K562 (cell line): ENCODE results near the gene SGMS1. TPM values are rescaled to one million over a fixed set of nuclear protein-coding genes. Genes with fewer than 3 reads are reported as not detected.
"Not testable (repeated sequence)": the region's sequence is repeated elsewhere in the genome, so short reads cannot be mapped to it uniquely, and the experiment has no call there.

Experiments used
- ATF1 ChIP-seq, 2 experiments: fragments of 450-650 bp in 1 of 2; IDR thresholded peaks; 2 replicates each; pipeline ENCODE4 v1.6.1; 2016; ENCODE audit warnings: missing compliant biosample characterization in 1 of 2, missing genetic modification characterization in 1 of 2
- CXXC5 ChIP-seq: fragments of 250-450 bp; sonication (Bioruptor Pico); IDR thresholded peaks from 2 replicates; pipeline ENCODE4 v1.8.0; 2022; ENCODE audit warnings: inconsistent platforms, mild to moderate bottlenecking, moderate library complexity
- DMBX1 ChIP-seq: fragments of 250-450 bp; sonication (Bioruptor Pico); IDR thresholded peaks from 2 replicates; pipeline ENCODE4 v1.8.0; 2022; ENCODE audit warnings: inconsistent platforms, mild to moderate bottlenecking, moderate library complexity, borderline replicate concordance
- E2F3 ChIP-seq: fragments of 250-450 bp; sonication (Bioruptor Pico); IDR thresholded peaks from 2 replicates; pipeline ENCODE4 v1.4.0; 2020; ENCODE audit warnings: mild to moderate bottlenecking
- ESRRA ChIP-seq: fragments of 450-650 bp; IDR thresholded peaks from 2 replicates; pipeline ENCODE4 v1.6.1; 2014; ENCODE audit warnings: low read depth, mild to moderate bottlenecking, moderate library complexity, borderline replicate concordance
- ETV1 ChIP-seq: fragments of 450-650 bp; conservative IDR thresholded peaks from 2 replicates; pipeline ENCODE4 v1.6.1; 2016; ENCODE audit warnings: missing genetic modification characterization, control low read depth, low read depth, missing compliant biosample characterization
- GABPB1 ChIP-seq: sonication (generic); formaldehyde crosslinking; IDR thresholded peaks from 2 replicates; pipeline ENCODE4 v1.8.0; 2022; ENCODE audit warnings: mild to moderate bottlenecking, missing genetic modification reagents
- HDAC1 ChIP-seq, 2 experiments: fragments of 450-650 bp; IDR thresholded peaks; 2 replicates each; pipeline ENCODE4 v1.6.1; 2016 to 2017; ENCODE audit warnings: inconsistent platforms in 1 of 2, mild to moderate bottlenecking in 1 of 2, moderate library complexity in 1 of 2
- KLF13 ChIP-seq: fragments of 450-650 bp; IDR thresholded peaks from 2 replicates; pipeline ENCODE4 v1.6.1; 2016; ENCODE audit warnings: missing genetic modification characterization, low read depth, mild to moderate bottlenecking, missing compliant biosample characterization, moderate library complexity, borderline replicate concordance
- L3MBTL2 ChIP-seq: fragments of 450-650 bp; IDR thresholded peaks from 2 replicates; pipeline ENCODE4 v1.6.1; 2016; ENCODE audit warnings: mild to moderate bottlenecking, moderate library complexity
- NKRF ChIP-seq: fragments of 450-650 bp; IDR thresholded peaks from 2 replicates; pipeline ENCODE4 v1.6.1; 2016; ENCODE audit warnings: borderline replicate concordance
- NR2C1 ChIP-seq, 2 experiments: fragments of 450-650 bp; IDR thresholded peaks; 2 replicates each; pipeline ENCODE4 v1.6.1; 2017; ENCODE audit warnings: mild to moderate bottlenecking in 2 of 2, antibody characterized with exemption in 1 of 2, inconsistent platforms in 1 of 2, missing compliant biosample characterization in 1 of 2, missing genetic modification characterization in 1 of 2
- PHF20 ChIP-seq: fragments of 450-650 bp; IDR thresholded peaks from 2 replicates; pipeline ENCODE4 v1.6.1; 2018; ENCODE audit not compliant: partially characterized antibody
- POLR2G ChIP-seq: fragments of 200-400 bp; formaldehyde crosslinking; IDR thresholded peaks from 2 replicates; pipeline ENCODE4 v1.6.1; 2017; ENCODE audit warnings: low read depth, mild to moderate bottlenecking, antibody characterized with exemption, low read length, moderate library complexity
- SP1 ChIP-seq: sonication (generic); formaldehyde crosslinking; IDR thresholded peaks from 2 replicates; pipeline ENCODE4 v1.8.1; 2022; ENCODE audit warnings: mild to moderate bottlenecking, missing genetic modification reagents
- TAF1 ChIP-seq: IDR thresholded peaks from 2 replicates; pipeline ENCODE4 v1.6.1; 2011; ENCODE audit warnings: mild to moderate bottlenecking, low read length, moderate library complexity; ENCODE audit not compliant: insufficient read depth, control insufficient read depth, severe bottlenecking; ENCODE audit errors: extremely low read depth
- TAF7 ChIP-seq: fragments of 450-650 bp; IDR thresholded peaks from 2 replicates; pipeline ENCODE4 v1.6.1; 2016; ENCODE audit warnings: missing genetic modification characterization, missing compliant biosample characterization
- TAF9B ChIP-seq: fragments of 450-650 bp; IDR thresholded peaks from 2 replicates; pipeline ENCODE4 v1.6.1; 2018; ENCODE audit warnings: mild to moderate bottlenecking; ENCODE audit not compliant: partially characterized antibody
- XRCC5 ChIP-seq: fragments of 200-400 bp; formaldehyde crosslinking; IDR thresholded peaks from 2 replicates; pipeline ENCODE4 v1.6.1; 2017; ENCODE audit warnings: low read depth, mild to moderate bottlenecking, low read length
- polyA plus RNA-seq, 8 experiments: library from polyadenylated mRNA; depleted of rRNA in 4 of 8; stranded (reverse) in 5 of 8; unstranded in 3 of 8; fragments of >200 nt; fragmentation: Nextera tagmentation in 2 of 8; fragmentation: Illumina TruSeq in 1 of 8; extraction: Ambion mirVana in 2 of 8; extraction: Trizol in 1 of 8; gene quantifications; 2 replicates each; pipeline versions ENCODE4 v1.2.1 to v1.2.3, GENCODE V29; 2011 to 2014; ENCODE audit warnings: inconsistent platforms in 1 of 8, missing spikeins in 1 of 8
- total RNA-seq, 7 experiments: library from RNA; depleted of rRNA in 6 of 7; stranded (reverse); fragments of >200 nt in 6 of 7; fragmentation: Illumina TruSeq in 2 of 7; extraction: Trizol in 2 of 7; gene quantifications; 2 replicates each; pipeline versions ENCODE4 v1.2.1 to v1.2.3, GENCODE V29; 2011 to 2021; ENCODE audit warnings: low replicate concordance in 1 of 7
- TF ChIP-seq, protein P1 (sequence below), 3 experiments: fragments of 200-800 bp in 1 of 3; fragments of 250-450 bp in 1 of 3; fragments of 450-650 bp in 1 of 3; sonication (Bioruptor Pico) in 1 of 3; sonication (Bioruptor generic) in 1 of 3; formaldehyde crosslinking in 1 of 3; IDR thresholded peaks; 2 replicates each; pipeline versions ENCODE4 v1.6.1 to v1.8.0; 2016 to 2022; ENCODE audit warnings: mild to moderate bottlenecking in 2 of 3, missing genetic modification characterization in 2 of 3, missing compliant biosample characterization in 1 of 3, moderate library complexity in 1 of 3

SGMS1 gene
- total and polyA plus RNA-seq, 9 of the 15 experiments (the other 6 are each of a cell fraction or from before 2014, with no cell fraction given) = 22.6 to 232 (median 82.2) TPM

GRCh38 chr10:50659865-50660730, 36.3 kb upstream of the SGMS1 start (continued):
- TF ChIP-seq TAF9B (peak; percentile 55), GABPB1 (peak; percentile 83), CXXC5 (CRISPR knock-in tag) (peak; percentile 44; the same call in 1 of the 2 replicates), PHF20 (peak; percentile 63), L3MBTL2 (peak; percentile 79), SP1 (CRISPR knock-in tag) (peak; percentile 59; the same call in 1 of the 2 replicates), NKRF (peak; percentile 52; the same call in 1 of the 2 replicates), TAF1 (peak; percentile 45), HDAC1 (IDR thresholded peaks at IDR 0.05) (0 out of 4 replicates have a peak, but pooled peaks of 1 of the 2 experiments have one; percentile 51), ESRRA (0 out of 2 replicates have a peak, but pooled peaks have one; percentile 30), E2F3 (CRISPR knock-in tag) (0 out of 2 replicates have a peak, but pooled peaks have one; percentile 30), ATF1 (tag; IDR thresholded peaks at IDR 0.05) (peak; percentile 60), KLF13 (tag) (peak; percentile 88; the same call in 1 of the 2 replicates), TAF7 (tag) (peak; percentile 60; the same call in 1 of the 2 replicates), XRCC5 (peak; percentile 26; the same call in 1 of the 2 replicates), ETV1 (tag) (peak; percentile 26; the same call in 1 of the 2 replicates), DMBX1 (CRISPR knock-in tag) (0 out of 2 replicates have a peak, but pooled peaks have one; percentile 47), NR2C1 (IDR thresholded peaks at IDR 0.05) (peak; percentile 51), NR2C1 (tag; IDR thresholded peaks at IDR 0.05) (peak; percentile 73), POLR2G (peak; percentile 76)
- TF ChIP-seq ATF1 (CRISPR knock-in tag; IDR thresholded peaks at IDR 0.05) = not testable (repeated sequence)
- TF ChIP-seq, protein P1, sequence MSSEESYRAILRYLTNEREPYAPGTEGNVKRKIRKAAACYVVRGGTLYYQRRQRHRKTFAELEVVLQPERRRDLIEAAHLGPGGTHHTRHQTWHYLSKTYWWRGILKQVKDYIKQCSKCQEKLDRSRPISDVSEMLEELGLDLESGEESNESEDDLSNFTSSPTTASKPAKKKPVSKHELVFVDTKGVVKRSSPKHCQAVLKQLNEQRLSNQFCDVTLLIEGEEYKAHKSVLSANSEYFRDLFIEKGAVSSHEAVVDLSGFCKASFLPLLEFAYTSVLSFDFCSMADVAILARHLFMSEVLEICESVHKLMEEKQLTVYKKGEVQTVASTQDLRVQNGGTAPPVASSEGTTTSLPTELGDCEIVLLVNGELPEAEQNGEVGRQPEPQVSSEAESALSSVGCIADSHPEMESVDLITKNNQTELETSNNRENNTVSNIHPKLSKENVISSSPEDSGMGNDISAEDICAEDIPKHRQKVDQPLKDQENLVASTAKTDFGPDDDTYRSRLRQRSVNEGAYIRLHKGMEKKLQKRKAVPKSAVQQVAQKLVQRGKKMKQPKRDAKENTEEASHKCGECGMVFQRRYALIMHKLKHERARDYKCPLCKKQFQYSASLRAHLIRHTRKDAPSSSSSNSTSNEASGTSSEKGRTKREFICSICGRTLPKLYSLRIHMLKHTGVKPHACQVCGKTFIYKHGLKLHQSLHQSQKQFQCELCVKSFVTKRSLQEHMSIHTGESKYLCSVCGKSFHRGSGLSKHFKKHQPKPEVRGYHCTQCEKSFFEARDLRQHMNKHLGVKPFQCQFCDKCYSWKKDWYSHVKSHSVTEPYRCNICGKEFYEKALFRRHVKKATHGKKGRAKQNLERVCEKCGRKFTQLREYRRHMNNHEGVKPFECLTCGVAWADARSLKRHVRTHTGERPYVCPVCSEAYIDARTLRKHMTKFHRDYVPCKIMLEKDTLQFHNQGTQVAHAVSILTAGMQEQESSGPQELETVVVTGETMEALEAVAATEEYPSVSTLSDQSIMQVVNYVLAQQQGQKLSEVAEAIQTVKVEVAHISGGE (CRISPR knock-in tag; IDR thresholded peaks at IDR 0.05) = peak in 2 of 3 experiments; percentile 75 to 93; a peak in 4 of 6 replicates
